HepG2 (cell line): ENCODE results near the gene SAMD4A. TPM values are rescaled to one million over a fixed set of nuclear protein-coding genes. Genes with fewer than 3 reads are reported as not detected.

Experiments
- ATAC-seq: fragments of 200-7000 bp; cut with Tn5 transposase; 3 replicates; pipeline ENCODE4 v1.9.1; 2020; ENCODE audit warnings: mild to moderate bottlenecking, moderate library complexity
- BruUV-seq: library from RNA; stranded (reverse); fragments of 400-500 nt; replicated peaks from 2 replicates; lab custom pipeline; 2021; lab: Mats Ljungman, UMichigan
- CTCF ChIA-PET: fragments of 300-600 bp; formaldehyde crosslinking; extraction: SDS; loops from one replicate; lab custom pipeline; 2021; ENCODE audit warnings: low total read pairs, inconsistent platforms, low intra/inter-chr PET ratio; lab: Yijun Ruan, JAX
- POLR2A ChIA-PET: fragments of 350-600 bp; sonication (Branson Sonifier 250); formaldehyde crosslinking; loops from one replicate; lab custom pipeline; 2020; ENCODE audit warnings: antibody characterized with exemption, inconsistent platforms; lab: Yijun Ruan, JAX
- DNase-seq: peaks from one replicate; pipeline ENCODE4 v3.0.0-alpha.2; 2015; ENCODE audit warnings: low spot score
- FAIRE-seq: peaks from 3 replicates; lab custom pipeline; 2011; peaks lifted over from hg19 to GRCh38; lab: Jason Lieb, UNC
- H2AFZ ChIP-seq: one replicate; pipeline ENCODE4 v1.6.1; 2011; ENCODE audit warnings: low read length, inconsistent platforms
- H3K27ac ChIP-seq: fragments of 300-600 bp; 3 replicates; pipeline ENCODE4 v1.8.0; 2011; ENCODE audit warnings: mixed run types, mild to moderate bottlenecking, mixed read lengths, low read length, inconsistent platforms; ENCODE audit not compliant: insufficient read depth; ENCODE audit errors: extremely low read length
- H3K27me3 ChIP-seq, 2 experiments: fragments of 200-600 bp in 1 of 2; 2 replicates in 1 of 2; 3 replicates in 1 of 2; pipeline versions ENCODE4 v1.6.0 to v1.8.0; 2011; ENCODE audit warnings: low read length in 2 of 2, mild to moderate bottlenecking in 2 of 2, moderate library complexity in 2 of 2, inconsistent platforms in 1 of 2; ENCODE audit not compliant: insufficient read depth in 2 of 2, control insufficient read depth in 1 of 2
- H3K36me3 ChIP-seq, 2 experiments: fragments of 200-600 bp in 1 of 2; replicated peaks in 1 of 2; 2 replicates in 1 of 2; 3 replicates in 1 of 2; pipeline versions ENCODE4 v1.5.1 to v1.8.0; 2011; ENCODE audit warnings: low read length in 2 of 2, inconsistent platforms in 1 of 2; ENCODE audit not compliant: insufficient read depth in 2 of 2, control insufficient read depth in 1 of 2
- H3K4me1 ChIP-seq: 2 replicates; pipeline ENCODE4 v1.5.1; 2012; ENCODE audit warnings: low read length, inconsistent platforms; ENCODE audit not compliant: insufficient read depth
- H3K4me2 ChIP-seq: 2 replicates; pipeline ENCODE4 v1.6.0; 2011; ENCODE audit warnings: low read depth, low read length, inconsistent platforms
- H3K4me3 ChIP-seq, 3 experiments: fragments of 200-600 bp in 1 of 3; sonication (generic), shearing (Covaris generic) in 1 of 3; replicated peaks in 1 of 3; 2 replicates each; pipeline ENCODE4 v1.5.1; 2011 to 2016; ENCODE audit warnings: low read length in 3 of 3, inconsistent platforms in 2 of 3, low read depth in 2 of 3, mild to moderate bottlenecking in 2 of 3, control low read depth in 1 of 3, mixed read lengths in 1 of 3; ENCODE audit not compliant: insufficient read depth in 1 of 3
- H3K79me2 ChIP-seq: one replicate; pipeline ENCODE4 v1.6.1; 2011; ENCODE audit warnings: low read length, inconsistent platforms; ENCODE audit not compliant: insufficient read depth
- H3K9ac ChIP-seq: 2 replicates; pipeline ENCODE4 v1.6.0; 2011; ENCODE audit warnings: mild to moderate bottlenecking, low read depth, low read length, inconsistent platforms; ENCODE audit not compliant: insufficient read depth
- H3K9me3 ChIP-seq: 2 replicates; pipeline ENCODE4 v1.5.1; 2012; ENCODE audit warnings: mild to moderate bottlenecking, low read length
- H4K20me1 ChIP-seq: 2 replicates; pipeline ENCODE4 v1.6.0; 2011; ENCODE audit warnings: inconsistent platforms, mild to moderate bottlenecking, low read length, moderate library complexity; ENCODE audit not compliant: insufficient read depth
- EHMT2 ChIP-seq: fragments of 200-600 bp; sonication (generic); IDR thresholded peaks from 2 replicates; pipeline ENCODE4 v1.7.0; 2017; ENCODE audit warnings: antibody characterized with exemption, low read depth, low read length, borderline replicate concordance
- STAG1 ChIP-seq: sonication (generic); formaldehyde crosslinking; IDR thresholded peaks from 2 replicates; pipeline ENCODE4 v1.4.0; 2020; ENCODE audit warnings: missing genetic modification reagents
- ZMYM4 ChIP-seq: sonication (generic); formaldehyde crosslinking; IDR thresholded peaks from 2 replicates; pipeline ENCODE4 v1.8.1; 2023; ENCODE audit warnings: mild to moderate bottlenecking, missing genetic modification reagents
- ZNF143 ChIP-seq: sonication (generic); formaldehyde crosslinking; IDR thresholded peaks from 2 replicates; pipeline ENCODE4 v1.4.0; 2020; ENCODE audit warnings: missing genetic modification reagents
- ZNF574 ChIP-seq: sonication (generic); formaldehyde crosslinking; IDR thresholded peaks from 2 replicates; pipeline ENCODE4 v1.4.0; 2020; ENCODE audit warnings: missing genetic modification reagents
- ZNF687 ChIP-seq: sonication (generic); formaldehyde crosslinking; IDR thresholded peaks from 2 replicates; pipeline ENCODE4 v1.5.1; 2020; ENCODE audit warnings: mild to moderate bottlenecking, missing genetic modification reagents, moderate library complexity
- WGBS: methylation state at CpG from one replicate; pipeline ENCODE4 v1.1.6; 2017; ENCODE audit warnings: low lambda C conversion rate; 5-methylcytosine and 5-hydroxymethylcytosine counted together
- in situ Hi-C: cut with HindIII; loops from 2 replicates; pipeline ENCODE4 v1.10.0; 2017; ENCODE audit warnings: low pct_unique_long_range_greater_than_20kb; ENCODE audit not compliant: extremely low pct_ligation_motif_present
- intact Hi-C: fragments of 100-400 bp; cut with micrococcal nuclease; formaldehyde crosslinking; loops from one replicate; pipeline ENCODE4 v1.10.0; 2022; ENCODE audit not compliant: unreplicated experiment
- polyA plus RNA-seq, 8 experiments: library from polyadenylated mRNA; depleted of rRNA in 3 of 8; stranded (reverse) in 7 of 8; unstranded in 1 of 8; fragments of >200 nt; fragmentation: Illumina TruSeq in 4 of 8; extraction: Trizol in 4 of 8; gene quantifications; 2 replicates each; pipeline versions ENCODE4 v1.2.1 to v1.2.3, GENCODE V29; 2011 to 2016; ENCODE audit warnings: low read depth in 4 of 8, missing spikeins in 1 of 8, mixed read lengths in 1 of 8; ENCODE audit not compliant: insufficient read depth in 1 of 8
- total RNA-seq, 5 experiments: library from RNA; depleted of rRNA; stranded (reverse); fragments of >200 nt; fragmentation: Illumina TruSeq; extraction: Trizol; gene quantifications; 2 replicates each; pipeline ENCODE4 v1.2.3, GENCODE V29; 2016; ENCODE audit warnings: low read depth in 1 of 5
- TF ChIP-seq, protein P1 (sequence below): sonication (generic); formaldehyde crosslinking; IDR thresholded peaks from 2 replicates; pipeline ENCODE4 v1.5.0; 2020; ENCODE audit warnings: mild to moderate bottlenecking, missing genetic modification reagents
- TF ChIP-seq, protein P2 (sequence below): sonication (generic); formaldehyde crosslinking; IDR thresholded peaks from 2 replicates; pipeline ENCODE4 v1.5.0; 2020; ENCODE audit warnings: mild to moderate bottlenecking, missing genetic modification reagents, moderate library complexity

Gene SAMD4A
- total and polyA plus RNA-seq, 2 of the 13 experiments (the other 11 are each of a cell fraction or from before 2014, with no cell fraction given) = 11.8 to 13.0 TPM

DNA sequence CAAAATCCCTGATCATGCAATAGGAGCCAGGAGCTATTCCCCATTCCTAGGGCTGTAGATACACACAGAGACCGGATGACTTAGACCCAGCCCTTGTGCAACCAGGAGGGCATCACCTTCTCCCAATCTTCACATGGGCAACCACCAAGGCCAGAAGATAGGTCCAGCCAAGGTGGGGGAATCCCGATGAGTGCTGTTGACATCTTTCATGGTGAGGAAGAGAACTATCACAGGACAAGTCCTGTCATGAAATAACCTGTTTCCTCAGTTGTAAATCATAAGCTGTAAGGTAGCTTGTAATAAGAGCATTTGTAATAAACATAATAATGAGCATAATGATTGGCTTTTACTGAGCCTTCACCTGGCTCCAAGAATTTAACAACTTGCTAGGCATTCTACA lies 246.2 kb downstream of the SAMD4A start (continued):
- TF ChIP-seq ZNF687 (CRISPR knock-in tag) = no peak
- TF ChIP-seq, all 625 proteins: peak for 0

DNA sequence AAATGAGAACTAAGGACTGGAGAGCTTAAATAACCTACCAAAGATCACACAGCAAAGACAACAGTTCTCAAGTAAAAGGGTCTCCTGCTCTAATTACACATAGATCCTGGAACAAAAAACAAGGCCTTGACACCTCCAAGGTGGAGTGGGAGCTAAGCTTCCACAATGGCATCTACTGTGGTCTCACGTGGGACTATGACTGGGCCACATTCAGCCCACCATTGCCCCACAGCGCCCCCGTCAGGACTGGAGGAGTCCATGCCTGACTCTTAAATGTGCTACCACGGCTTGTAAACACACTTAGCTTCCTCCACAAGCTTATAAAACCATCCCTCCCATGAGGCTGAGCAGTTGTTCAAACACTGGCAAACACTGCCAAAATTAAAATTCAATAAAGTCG lies 247.1 kb downstream of the SAMD4A start:
- ChIA-PET POLR2A (no interaction called here), CTCF (no interaction called here)
- no peak for DNase-seq
- Histone ChIP-seq H4K20me1 (no peaks in the 10 kb centered on the region), H3K9me3 (no peaks in the 10 kb centered on the region), H2AFZ (no peak overlapping the region), H3K27ac (no peak overlapping the region), H3K9ac (no peak overlapping the region), H3K79me2 (no peaks in the 10 kb centered on the region), H3K4me1 (peaks cover 22% of the 10 kb centered on the region), H3K27me3 (peaks cover 0 to 5% of the 10 kb centered on the region in 2 experiments; a peak in 1 of 5 replicates), H3K36me3 (no peaks in the 10 kb centered on the region), H3K4me2 (no peak overlapping the region), H3K4me3 (no peak overlapping the region)
- no TSS peak for BruUV-seq
- under 1% methylated on average over 4 of the region's 5 CpGs for WGBS
- intact Hi-C loops (no loop called here), in situ Hi-C loops (no loop called here)
- ATAC-seq = peak; percentile 56
- FAIRE-seq = peak; percentile 8
- TF ChIP-seq, protein P1, sequence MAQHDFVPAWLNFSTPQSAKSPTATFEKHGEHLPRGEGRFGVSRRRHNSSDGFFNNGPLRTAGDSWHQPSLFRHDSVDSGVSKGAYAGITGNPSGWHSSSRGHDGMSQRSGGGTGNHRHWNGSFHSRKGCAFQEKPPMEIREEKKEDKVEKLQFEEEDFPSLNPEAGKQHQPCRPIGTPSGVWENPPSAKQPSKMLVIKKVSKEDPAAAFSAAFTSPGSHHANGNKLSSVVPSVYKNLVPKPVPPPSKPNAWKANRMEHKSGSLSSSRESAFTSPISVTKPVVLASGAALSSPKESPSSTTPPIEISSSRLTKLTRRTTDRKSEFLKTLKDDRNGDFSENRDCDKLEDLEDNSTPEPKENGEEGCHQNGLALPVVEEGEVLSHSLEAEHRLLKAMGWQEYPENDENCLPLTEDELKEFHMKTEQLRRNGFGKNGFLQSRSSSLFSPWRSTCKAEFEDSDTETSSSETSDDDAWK (CRISPR knock-in tag) = no peak
- peak; percentile 12; the same call in 1 of the 2 replicates for TF ChIP-seq STAG1 (CRISPR knock-in tag)
- peak; percentile 93; the same call in 1 of the 2 replicates for TF ChIP-seq EHMT2
- TF ChIP-seq ZNF574 = peak; percentile 97
- TF ChIP-seq ZNF143 (CRISPR knock-in tag) = no peak
- TF ChIP-seq, protein P2, sequence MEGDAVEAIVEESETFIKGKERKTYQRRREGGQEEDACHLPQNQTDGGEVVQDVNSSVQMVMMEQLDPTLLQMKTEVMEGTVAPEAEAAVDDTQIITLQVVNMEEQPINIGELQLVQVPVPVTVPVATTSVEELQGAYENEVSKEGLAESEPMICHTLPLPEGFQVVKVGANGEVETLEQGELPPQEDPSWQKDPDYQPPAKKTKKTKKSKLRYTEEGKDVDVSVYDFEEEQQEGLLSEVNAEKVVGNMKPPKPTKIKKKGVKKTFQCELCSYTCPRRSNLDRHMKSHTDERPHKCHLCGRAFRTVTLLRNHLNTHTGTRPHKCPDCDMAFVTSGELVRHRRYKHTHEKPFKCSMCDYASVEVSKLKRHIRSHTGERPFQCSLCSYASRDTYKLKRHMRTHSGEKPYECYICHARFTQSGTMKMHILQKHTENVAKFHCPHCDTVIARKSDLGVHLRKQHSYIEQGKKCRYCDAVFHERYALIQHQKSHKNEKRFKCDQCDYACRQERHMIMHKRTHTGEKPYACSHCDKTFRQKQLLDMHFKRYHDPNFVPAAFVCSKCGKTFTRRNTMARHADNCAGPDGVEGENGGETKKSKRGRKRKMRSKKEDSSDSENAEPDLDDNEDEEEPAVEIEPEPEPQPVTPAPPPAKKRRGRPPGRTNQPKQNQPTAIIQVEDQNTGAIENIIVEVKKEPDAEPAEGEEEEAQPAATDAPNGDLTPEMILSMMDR = peak; percentile 47
- peak; percentile 44; the same call in 1 of the 2 replicates for TF ChIP-seq ZMYM4 (CRISPR knock-in tag)
